NCI-H2171 (cell line): ENCODE measurements around the gene KLK8.
"Not testable (repeated sequence)": the region's sequence is repeated elsewhere in the genome, so short reads cannot be mapped to it uniquely, and the experiment has no call there.

Source experiments
- DNase-seq: peaks from one replicate; lab custom pipeline; 2025; lab: John Stamatoyannopoulos, UW

KLK8 gene

DNA sequence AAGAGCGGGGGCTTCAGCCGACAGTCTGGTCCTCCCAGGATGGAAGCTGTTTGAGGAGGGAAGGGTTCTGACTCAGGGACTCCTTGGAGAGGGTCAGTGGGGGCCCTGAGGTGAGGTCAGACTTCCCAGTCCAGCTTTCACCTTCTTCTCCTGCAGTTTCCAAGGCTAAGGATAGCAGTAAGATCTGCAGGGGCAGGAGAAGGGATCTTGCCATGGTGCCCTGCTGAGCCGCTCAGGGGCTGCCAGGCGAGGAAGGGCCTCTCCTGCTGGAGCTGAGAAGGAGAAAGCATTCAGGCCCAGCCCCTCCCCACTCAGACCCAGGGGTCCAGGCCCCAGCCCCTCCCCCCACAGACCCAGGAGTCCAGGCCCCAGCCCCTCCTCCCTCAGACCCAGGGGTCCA, 19.2 kb downstream of the KLK8 start:
- DNase-seq: no peak

DNA sequence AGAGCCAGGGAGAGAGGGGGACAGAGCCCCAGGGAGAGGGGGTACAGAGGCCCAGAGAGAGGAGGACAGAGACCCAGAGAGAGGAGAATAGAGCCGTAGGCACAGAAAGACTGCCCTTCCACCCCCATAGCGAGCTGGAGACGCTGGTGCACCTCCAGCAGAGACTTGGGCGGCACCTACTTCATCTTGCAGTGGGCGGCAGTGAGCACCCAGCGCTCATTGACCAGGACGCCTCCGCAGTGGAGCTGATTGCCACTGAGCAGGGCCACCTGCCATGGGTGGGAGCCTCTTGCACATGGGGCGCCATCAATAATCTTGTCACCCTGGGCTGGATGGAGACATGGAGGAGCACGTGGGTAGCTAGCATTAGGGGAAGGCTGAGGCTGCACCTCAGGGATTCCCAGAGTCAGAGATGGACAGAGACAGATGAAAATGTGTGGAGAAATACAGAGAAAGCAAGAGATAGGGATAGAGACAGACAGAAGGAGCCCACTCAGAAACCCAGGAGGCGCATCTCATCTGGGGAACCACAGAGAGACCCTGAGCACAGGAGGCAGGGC, 19.7 kb downstream of the KLK8 start:
- no peak for DNase-seq

- DNase-seq: no peak
Measured at GRCh38 chr19:50980208-50980607, 21.2 kb downstream of the KLK8 start.

- no peak for DNase-seq
Measured at GRCh38 chr19:50979758-50980157, 21.6 kb downstream of the KLK8 start.

DNA sequence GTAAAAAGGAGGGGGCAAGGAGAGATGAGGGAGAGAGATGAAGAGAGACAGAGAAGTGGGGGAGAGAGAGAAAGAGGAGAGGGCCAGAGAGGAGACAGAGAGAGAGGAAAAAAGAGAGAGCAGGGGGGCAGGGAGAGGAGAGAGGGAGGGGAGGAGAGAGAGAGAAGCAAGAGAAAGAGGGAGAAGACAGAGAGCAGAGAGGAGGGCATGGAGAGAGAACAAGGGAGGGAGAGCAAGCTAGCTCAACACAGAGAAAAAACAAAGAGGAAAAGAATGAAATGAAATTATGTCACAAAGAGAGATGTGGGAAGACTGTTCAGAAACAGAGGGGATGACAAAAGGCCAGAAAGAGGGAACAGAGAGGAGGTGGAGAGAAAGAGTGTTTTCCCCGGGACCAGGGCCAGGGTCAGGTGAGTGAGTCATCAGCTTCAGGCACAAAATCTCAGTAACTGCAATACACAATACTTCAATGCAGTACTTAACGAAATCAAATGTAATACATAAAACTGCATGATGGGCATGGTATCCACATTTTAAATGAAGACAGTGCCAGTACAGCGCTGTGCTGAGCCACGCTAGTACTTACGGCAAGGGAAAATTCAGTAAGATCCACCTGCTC, 22.5 kb downstream of the KLK8 start:
- no peak for DNase-seq

DNA sequence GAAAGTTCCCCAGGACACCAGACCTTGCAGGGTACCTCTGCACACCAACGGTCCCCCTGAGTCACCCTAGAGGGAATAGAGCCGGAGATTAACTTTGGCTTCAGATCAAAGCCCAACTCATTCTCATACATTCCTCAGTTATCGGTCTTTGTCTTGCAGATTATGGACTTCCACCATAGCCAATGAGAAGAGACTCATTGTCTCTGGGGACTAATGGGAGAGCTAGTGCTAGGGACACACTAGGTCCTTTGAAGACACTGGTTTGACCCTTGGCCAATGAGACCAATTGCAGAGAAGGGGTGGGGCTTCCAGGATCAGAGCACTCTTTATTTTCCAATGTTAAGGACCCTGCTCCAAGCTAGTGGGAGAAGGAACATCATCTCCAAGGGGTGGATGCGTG, 23.8 kb downstream of the KLK8 start:
- DNase-seq: no peak

- no peak for DNase-seq
Measured at GRCh38 chr19:50975766-50976165, 25.6 kb downstream of the KLK8 start.

GRCh38 chr19:50974702-50975556, 26.5 kb downstream of the KLK8 start:
- DNase-seq: no peak

DNA sequence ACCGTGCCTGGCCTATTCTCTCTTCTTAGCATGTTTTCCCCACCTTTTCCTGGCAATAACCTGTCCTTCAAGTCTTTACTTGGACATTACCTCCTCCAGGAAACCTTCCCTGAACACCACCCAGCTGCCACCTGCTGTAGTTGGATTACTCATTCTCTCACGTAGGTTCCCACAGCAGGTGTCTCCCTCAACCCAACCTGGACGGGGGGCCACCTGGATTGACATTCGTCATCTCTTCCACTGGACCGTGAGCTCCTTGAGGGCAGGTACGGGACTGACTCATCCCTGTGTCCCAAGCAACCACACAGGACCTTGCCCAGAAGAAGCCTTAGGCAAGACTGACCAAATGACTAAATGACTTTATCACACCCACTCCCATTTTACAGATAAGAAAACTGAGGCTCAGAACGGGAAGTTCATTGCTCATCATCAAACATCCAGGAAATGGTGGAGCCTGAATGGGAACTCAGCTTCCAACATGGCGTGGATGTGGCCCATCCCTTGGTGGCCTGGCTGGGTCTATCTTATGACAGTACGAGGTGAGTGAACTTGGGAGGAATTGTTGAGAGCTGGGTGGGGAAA, 28.5 kb downstream of the KLK8 start:
- DNase-seq: no peak

GRCh38 chr19:50969810-50970209, 31.6 kb downstream of the KLK8 start:
- DNase-seq: not testable (repeated sequence)

GRCh38 chr19:50969413-50969760, 32.0 kb downstream of the KLK8 start, which contains the start of gene KLK6:
Gene KLK6 (minus strand): TSS chr19:50969591. CDS start chr19:50968104, 1,487 bp downstream.
- no peak for DNase-seq

GRCh38 chr19:50968716-50969412, 32.5 kb downstream of the KLK8 start:
- no peak for DNase-seq

GRCh38 chr19:50967929-50968715, 33.3 kb downstream of the KLK8 start:
- no peak for DNase-seq

DNA sequence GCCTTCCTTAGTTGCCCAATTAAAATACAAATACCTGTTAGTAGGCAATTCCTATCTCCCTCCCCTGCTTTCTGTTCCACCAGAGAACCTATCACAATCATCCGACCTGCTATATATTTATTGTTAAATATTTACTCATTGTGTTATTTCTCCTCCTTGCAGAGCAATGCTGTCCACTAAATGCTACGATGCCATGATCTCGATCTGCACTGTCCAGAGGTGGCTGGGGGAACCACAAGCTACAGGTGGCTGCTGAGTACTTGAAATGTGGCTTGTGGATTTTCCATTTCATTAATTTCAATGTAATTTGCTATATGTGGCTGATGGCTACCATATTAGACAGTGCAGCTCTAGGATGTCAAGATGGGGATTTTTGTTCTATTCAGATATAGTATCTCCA, 37.1 kb downstream of the KLK8 start:
- DNase-seq: no peak

- DNase-seq: no peak
Measured at GRCh38 chr19:50963381-50963780, 38.0 kb downstream of the KLK8 start.

- DNase-seq: no peak
Measured at GRCh38 chr19:50962245-50962644, 39.2 kb downstream of the KLK8 start.

DNA sequence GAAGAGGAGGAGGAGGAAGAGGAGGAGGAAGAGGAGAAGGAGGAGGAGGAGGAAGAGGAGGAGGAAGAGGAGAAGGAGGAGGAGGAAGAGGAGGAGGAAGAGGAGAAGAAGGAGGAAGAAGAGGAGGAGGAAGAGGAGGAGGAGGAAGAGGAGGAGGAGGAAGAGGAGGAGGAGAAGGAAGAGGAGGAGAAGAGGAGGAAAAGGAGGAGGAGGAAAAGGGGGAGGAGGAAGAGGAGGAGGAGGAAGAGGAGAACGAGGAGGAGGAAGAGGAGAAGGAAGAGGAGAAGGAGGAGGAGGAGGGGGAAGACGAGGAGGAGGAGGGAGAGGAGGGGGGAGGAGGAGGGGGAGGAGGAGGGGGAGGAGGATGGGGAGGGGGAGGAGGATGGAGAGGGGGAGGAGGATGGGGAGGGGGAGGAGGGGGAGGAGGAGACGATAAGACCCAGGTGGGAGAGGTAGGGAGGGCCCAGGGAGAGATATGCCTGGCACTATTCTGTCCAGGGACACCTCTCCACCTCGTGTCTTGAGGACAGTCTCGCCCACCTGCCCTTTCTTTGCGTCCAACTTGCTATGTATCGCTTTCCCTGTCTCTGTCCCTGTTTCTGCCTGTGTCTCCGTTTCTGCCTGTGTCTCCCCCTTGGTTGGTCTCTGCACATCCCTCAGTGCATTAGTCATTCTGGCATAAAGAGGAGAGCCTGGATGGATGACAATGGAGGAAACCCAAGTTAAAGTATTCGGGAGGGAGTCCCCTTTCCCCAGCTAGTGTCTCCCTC, 41.5 kb downstream of the KLK8 start:
- no peak for DNase-seq

DNA sequence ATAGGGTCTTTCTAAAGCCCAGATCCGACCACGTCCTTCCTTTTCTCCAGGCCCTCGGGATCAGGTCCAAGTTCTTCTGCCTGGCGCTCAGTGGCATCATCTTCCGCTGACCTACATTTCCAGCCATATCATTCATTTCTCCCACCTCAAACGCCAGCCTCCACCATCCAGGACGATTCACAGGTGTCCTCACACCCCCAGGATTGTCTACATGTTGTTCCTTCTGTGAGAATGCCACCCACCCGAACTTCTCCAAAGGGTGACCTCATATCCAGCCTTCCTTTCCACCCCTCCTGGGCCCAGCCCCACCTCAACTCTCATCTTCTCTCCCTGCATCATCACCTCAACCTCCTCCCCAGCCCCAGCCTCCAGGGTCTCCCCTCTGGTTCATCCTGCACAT, 43.8 kb downstream of the KLK8 start:
- DNase-seq: no peak

DNA sequence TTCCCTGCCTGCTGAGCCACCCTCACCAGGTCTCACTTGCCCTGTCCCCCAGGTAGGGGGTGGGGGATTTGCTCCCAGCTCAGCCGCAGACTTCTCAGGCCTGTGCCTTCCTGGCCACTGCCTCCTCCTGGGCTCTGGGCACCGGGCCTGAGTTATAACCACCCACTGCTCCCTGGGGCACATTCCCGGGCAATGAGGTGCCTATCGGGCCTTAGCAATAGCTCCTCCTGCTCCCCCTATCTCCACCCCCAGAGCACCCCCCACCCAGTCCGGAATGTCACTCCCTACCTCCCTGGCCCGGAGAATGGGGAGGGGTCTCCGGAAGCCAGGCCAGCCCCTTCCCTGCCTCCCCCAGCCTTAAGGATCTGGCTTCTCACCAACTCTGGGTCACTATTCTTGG, 48.5 kb downstream of the KLK8 start, which contains the start of gene KLK5:
Gene KLK5 (minus strand): TSS at position 129 of the 400 bp plus-strand sequence. CDS start 381 bp downstream, outside the sequence.
- DNase-seq: no peak

DNA sequence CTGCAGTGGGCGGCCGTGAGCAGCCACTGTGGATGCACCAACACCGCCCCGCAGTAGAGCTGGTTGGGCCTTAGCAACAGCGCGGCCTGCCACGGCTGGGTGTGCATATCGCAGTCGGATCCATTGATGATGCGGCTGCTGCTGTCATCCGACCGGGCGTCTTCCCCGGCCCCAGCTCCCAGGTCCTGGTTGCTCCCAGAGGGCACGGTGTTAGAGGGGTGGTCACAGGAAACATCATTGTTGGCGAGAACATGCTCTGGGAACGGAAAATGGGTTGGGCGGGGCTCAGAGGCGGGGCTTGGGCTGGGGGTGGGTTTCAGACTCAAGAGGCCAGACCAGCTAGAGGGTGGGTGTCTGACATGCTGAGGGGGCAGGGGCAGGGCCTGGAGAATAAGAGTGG, 51.5 kb downstream of the KLK8 start:
- no peak for DNase-seq

GRCh38 chr19:50947123-50947522, 54.3 kb downstream of the KLK8 start:
- no peak for DNase-seq
